Measurements from ENCODE around the gene CCDC198. TPM values are rescaled to one million over a fixed set of nuclear protein-coding genes. Genes with fewer than 3 reads are reported as not detected.

The CCDC198 gene
- total and polyA plus RNA-seq, 4 donors = not detected

DNA sequence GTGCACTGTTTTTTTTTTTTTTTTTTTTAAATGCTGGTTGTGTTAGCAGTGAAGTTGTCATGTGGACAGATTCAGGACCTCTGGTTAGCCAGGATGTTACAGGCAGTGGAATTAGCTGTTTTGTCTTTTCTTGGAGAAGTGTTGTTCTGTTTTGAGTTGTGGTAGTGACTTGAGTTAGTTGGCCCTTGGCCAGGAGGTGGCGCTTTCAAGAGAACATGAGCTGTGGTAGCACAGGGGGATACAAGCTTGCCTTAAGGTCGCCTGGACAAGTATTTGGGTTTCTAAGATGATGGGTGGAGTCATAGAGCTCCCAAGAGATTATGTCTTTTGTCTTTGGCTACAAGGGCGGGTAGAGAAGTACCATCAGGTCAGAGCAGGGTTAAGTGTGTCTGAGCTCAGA, 33.3 kb upstream of the CCDC198 start:
- H3K27ac ChIP-seq (ENCODE audit: low read depth in 1 of 2, low read length in 1 of 2) = no peak overlapping the region
- no peaks in the 10 kb centered on the region for H3K27me3 ChIP-seq (ENCODE audit: control insufficient read depth in 3 of 3, insufficient read depth in 3 of 3, low read length in 2 of 3)
- peaks cover 0 to 1% (median 0%) of the 10 kb centered on the region in 5 donors for H3K4me1 ChIP-seq (ENCODE audit: control insufficient read depth in 5 of 5, insufficient read depth in 5 of 5, low read length in 5 of 5)
- DNase-seq = no peak
- H3K36me3 ChIP-seq (ENCODE audit: control insufficient read depth in 4 of 4, insufficient read depth in 4 of 4, low read length in 4 of 4) = no peaks in the 10 kb centered on the region
- H3K9me3 ChIP-seq (ENCODE audit: control insufficient read depth in 4 of 4, insufficient read depth in 3 of 4, low read length in 3 of 4) = peaks cover 0 to 10% (median 8%) of the 10 kb centered on the region in 4 donors
- TF ChIP-seq, protein P1, sequence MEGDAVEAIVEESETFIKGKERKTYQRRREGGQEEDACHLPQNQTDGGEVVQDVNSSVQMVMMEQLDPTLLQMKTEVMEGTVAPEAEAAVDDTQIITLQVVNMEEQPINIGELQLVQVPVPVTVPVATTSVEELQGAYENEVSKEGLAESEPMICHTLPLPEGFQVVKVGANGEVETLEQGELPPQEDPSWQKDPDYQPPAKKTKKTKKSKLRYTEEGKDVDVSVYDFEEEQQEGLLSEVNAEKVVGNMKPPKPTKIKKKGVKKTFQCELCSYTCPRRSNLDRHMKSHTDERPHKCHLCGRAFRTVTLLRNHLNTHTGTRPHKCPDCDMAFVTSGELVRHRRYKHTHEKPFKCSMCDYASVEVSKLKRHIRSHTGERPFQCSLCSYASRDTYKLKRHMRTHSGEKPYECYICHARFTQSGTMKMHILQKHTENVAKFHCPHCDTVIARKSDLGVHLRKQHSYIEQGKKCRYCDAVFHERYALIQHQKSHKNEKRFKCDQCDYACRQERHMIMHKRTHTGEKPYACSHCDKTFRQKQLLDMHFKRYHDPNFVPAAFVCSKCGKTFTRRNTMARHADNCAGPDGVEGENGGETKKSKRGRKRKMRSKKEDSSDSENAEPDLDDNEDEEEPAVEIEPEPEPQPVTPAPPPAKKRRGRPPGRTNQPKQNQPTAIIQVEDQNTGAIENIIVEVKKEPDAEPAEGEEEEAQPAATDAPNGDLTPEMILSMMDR (IDR thresholded peaks at IDR 0.05; ENCODE audit: control extremely low read depth, extremely low read depth) = no peak
- ATAC-seq (ENCODE audit: insufficient read depth, low FRiP score) = no peak
- no peak overlapping the region for H3K4me3 ChIP-seq
- WGBS, 2 donors = 56 to 59% methylated on average over 3 of the region's 3 CpGs
- no peak overlapping the region for H3K9ac ChIP-seq (ENCODE audit: insufficient read depth in 1 of 2, low read length in 2 of 2)

DNA sequence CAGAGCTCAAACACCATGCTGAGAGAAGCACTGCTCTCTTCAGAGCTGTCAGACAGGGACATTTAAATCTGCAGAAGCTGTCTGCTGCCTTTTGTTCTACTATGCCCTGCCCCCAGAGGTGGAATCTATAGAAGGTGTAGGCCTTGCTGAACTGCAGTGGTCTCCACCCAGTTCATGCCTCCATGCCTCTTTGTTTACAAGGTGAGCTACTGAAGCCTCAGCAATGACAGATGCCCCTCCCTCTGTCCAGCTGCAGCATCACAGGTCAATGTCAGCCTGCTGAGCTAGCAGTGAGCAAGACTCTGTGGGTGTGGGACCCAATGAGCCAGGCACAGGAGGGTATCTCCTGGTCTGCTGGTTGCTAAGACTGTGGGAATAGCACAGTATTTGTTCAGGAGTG, 25.4 kb upstream of the CCDC198 start:
- Histone ChIP-seq H3K27ac (ENCODE audit: low read depth in 1 of 2, low read length in 1 of 2) (no peak overlapping the region), H3K9ac (ENCODE audit: insufficient read depth in 1 of 2, low read length in 2 of 2) (no peak overlapping the region), H3K36me3 (ENCODE audit: control insufficient read depth in 4 of 4, insufficient read depth in 4 of 4, low read length in 4 of 4) (no peaks in the 10 kb centered on the region), H3K4me3 (no peak overlapping the region), H3K9me3 (ENCODE audit: control insufficient read depth in 4 of 4, insufficient read depth in 3 of 4, low read length in 3 of 4) (peaks cover 0 to 11% (median 1%) of the 10 kb centered on the region in 4 donors), H3K27me3 (ENCODE audit: control insufficient read depth in 3 of 3, insufficient read depth in 3 of 3, low read length in 2 of 3) (no peaks in the 10 kb centered on the region), H3K4me1 (ENCODE audit: control insufficient read depth in 5 of 5, insufficient read depth in 5 of 5, low read length in 5 of 5) (no peaks in the 10 kb centered on the region)
- TF ChIP-seq, protein P1 (IDR thresholded peaks at IDR 0.05; ENCODE audit: control extremely low read depth, extremely low read depth) = no peak
- ATAC-seq (ENCODE audit: insufficient read depth, low FRiP score) (no peak), DNase-seq (no peak)

DNA sequence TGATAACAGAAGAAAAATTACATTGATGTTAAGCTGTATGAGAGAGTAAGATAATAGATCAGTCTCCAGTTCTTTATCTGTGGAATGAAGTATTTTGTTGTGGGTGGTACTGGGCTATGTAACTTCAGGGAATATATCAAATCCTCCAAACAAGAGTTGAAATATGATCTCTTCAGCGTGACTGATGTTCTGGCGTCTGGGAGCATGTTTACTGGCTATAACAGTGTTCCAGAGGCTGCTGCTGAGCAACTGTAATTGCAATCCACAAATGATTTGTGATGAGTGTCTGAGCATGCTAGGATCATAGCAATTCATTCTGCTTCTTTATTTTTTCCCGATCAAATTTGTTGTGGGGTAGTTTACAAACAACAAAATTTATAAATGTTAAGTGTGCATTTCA, 18.6 kb upstream of the CCDC198 start:
- TF ChIP-seq, protein P1 (IDR thresholded peaks at IDR 0.05; ENCODE audit: control extremely low read depth, extremely low read depth) = no peak
- no peak for ATAC-seq (ENCODE audit: insufficient read depth, low FRiP score)
- DNase-seq = no peak

DNA sequence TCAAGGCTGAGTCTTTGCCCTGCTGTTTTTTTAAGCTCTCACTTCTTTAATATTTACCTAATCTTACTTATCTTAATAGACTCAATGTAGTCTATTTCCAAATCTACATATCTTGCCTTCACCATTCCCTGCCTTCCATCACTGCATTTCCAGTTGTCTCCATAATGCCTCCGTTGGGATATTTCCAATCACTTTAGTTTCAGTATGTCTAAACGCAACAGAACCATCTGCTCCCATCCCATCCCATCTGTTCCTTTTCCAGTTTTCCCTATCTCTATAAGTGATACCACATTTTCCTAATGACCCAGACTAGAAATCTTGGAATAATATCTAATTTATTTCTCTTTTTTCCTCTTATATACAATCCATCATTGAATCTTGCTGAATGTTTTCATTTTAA, 15.1 kb upstream of the CCDC198 start:
- ATAC-seq (ENCODE audit: insufficient read depth, low FRiP score) (no peak), DNase-seq (no peak)
- TF ChIP-seq, protein P1 (IDR thresholded peaks at IDR 0.05; ENCODE audit: control extremely low read depth, extremely low read depth) = no peak
- 87 to 90% methylated on average over 2 of the region's 2 CpGs for WGBS, 2 donors
- H3K9me3 ChIP-seq (ENCODE audit: control insufficient read depth in 4 of 4, insufficient read depth in 3 of 4, low read length in 3 of 4) = no peaks in the 10 kb centered on the region
- no peak overlapping the region for H3K9ac ChIP-seq (ENCODE audit: insufficient read depth in 1 of 2, low read length in 2 of 2)
- no peaks in the 10 kb centered on the region for H3K27me3 ChIP-seq (ENCODE audit: control insufficient read depth in 3 of 3, insufficient read depth in 3 of 3, low read length in 2 of 3)
- no peak overlapping the region for H3K4me3 ChIP-seq
- no peaks in the 10 kb centered on the region for H3K36me3 ChIP-seq (ENCODE audit: control insufficient read depth in 4 of 4, insufficient read depth in 4 of 4, low read length in 4 of 4)
- H3K27ac ChIP-seq (ENCODE audit: low read depth in 1 of 2, low read length in 1 of 2) = no peak overlapping the region
- H3K4me1 ChIP-seq (ENCODE audit: control insufficient read depth in 5 of 5, insufficient read depth in 5 of 5, low read length in 5 of 5) = no peaks in the 10 kb centered on the region

More for the DNA sequence above, 18.6 kb upstream of the CCDC198 start:
- no peaks in the 10 kb centered on the region for H3K9me3 ChIP-seq (ENCODE audit: control insufficient read depth in 4 of 4, insufficient read depth in 3 of 4, low read length in 3 of 4)
- no peaks in the 10 kb centered on the region for H3K27me3 ChIP-seq (ENCODE audit: control insufficient read depth in 3 of 3, insufficient read depth in 3 of 3, low read length in 2 of 3)
- H3K36me3 ChIP-seq (ENCODE audit: control insufficient read depth in 4 of 4, insufficient read depth in 4 of 4, low read length in 4 of 4) = no peaks in the 10 kb centered on the region
- no peak overlapping the region for H3K4me3 ChIP-seq
- no peak overlapping the region for H3K27ac ChIP-seq (ENCODE audit: low read depth in 1 of 2, low read length in 1 of 2)
- 57 to 68% methylated on average over 3 of the region's 3 CpGs for WGBS, 2 donors
- no peaks in the 10 kb centered on the region for H3K4me1 ChIP-seq (ENCODE audit: control insufficient read depth in 5 of 5, insufficient read depth in 5 of 5, low read length in 5 of 5)
- no peak overlapping the region for H3K9ac ChIP-seq (ENCODE audit: insufficient read depth in 1 of 2, low read length in 2 of 2)

All from lung (tissue), 12 donors.